HEK293T (cell line): Measurements from ENCODE around the gene CLEC6A.

Experiments used
- ARNT ChIP-seq: fragments of 450-650 bp; IDR thresholded peaks from 2 replicates; pipeline ENCODE4 v1.6.1; 2017; ENCODE audit warnings: mild to moderate bottlenecking
- BHLHE40 ChIP-seq: fragments of 450-650 bp; IDR thresholded peaks from 2 replicates; pipeline ENCODE4 v1.6.1; 2016; ENCODE audit warnings: mild to moderate bottlenecking, moderate library complexity, borderline replicate concordance
- ELF4 ChIP-seq: fragments of 450-650 bp; IDR thresholded peaks from 2 replicates; pipeline ENCODE4 v1.6.1; 2017; ENCODE audit warnings: antibody characterized with exemption
- FOXM1 ChIP-seq: fragments of 450-650 bp; IDR thresholded peaks from 2 replicates; pipeline ENCODE4 v1.6.1; 2017; ENCODE audit warnings: mild to moderate bottlenecking, borderline replicate concordance
- HDGF ChIP-seq: fragments of 450-650 bp; IDR thresholded peaks from 2 replicates; pipeline ENCODE4 v1.6.1; 2017; ENCODE audit warnings: antibody characterized with exemption, borderline replicate concordance
- L3MBTL2 ChIP-seq: fragments of 450-650 bp; conservative IDR thresholded peaks from 2 replicates; pipeline ENCODE4 v1.6.1; 2016; ENCODE audit warnings: mild to moderate bottlenecking
- NFRKB ChIP-seq: fragments of 450-650 bp; IDR thresholded peaks from 2 replicates; pipeline ENCODE4 v1.6.1; 2016; ENCODE audit warnings: mild to moderate bottlenecking, moderate library complexity
- PKNOX1 ChIP-seq: fragments of 450-650 bp; IDR thresholded peaks from 2 replicates; pipeline ENCODE4 v1.6.1; 2016
- SP1 ChIP-seq: fragments of 450-650 bp; IDR thresholded peaks from 2 replicates; pipeline ENCODE4 v1.6.1; 2017
- SUZ12 ChIP-seq: fragments of 450-650 bp; IDR thresholded peaks from 2 replicates; pipeline ENCODE4 v1.6.1; 2016; ENCODE audit warnings: mild to moderate bottlenecking
- TARDBP ChIP-seq: fragments of 450-650 bp; IDR thresholded peaks from 2 replicates; pipeline ENCODE4 v1.6.1; 2016
- ZNF384 ChIP-seq: fragments of 450-650 bp; IDR thresholded peaks from 2 replicates; pipeline ENCODE4 v1.6.1; 2016

GRCh38 chr12:8475508-8476203, 19.9 kb downstream of the CLEC6A start:
- TF ChIP-seq L3MBTL2: no peak
- TF ChIP-seq ARNT: no peak
- TF ChIP-seq BHLHE40: no peak
- no peak for TF ChIP-seq SP1
- TF ChIP-seq FOXM1: no peak
- TF ChIP-seq ELF4: no peak
- TF ChIP-seq SUZ12: no peak
- TF ChIP-seq HDGF: no peak
- TF ChIP-seq PKNOX1: no peak
- TF ChIP-seq NFRKB: no peak
- no peak for TF ChIP-seq ZNF384
- no peak for TF ChIP-seq TARDBP
